B cell (primary cell): ENCODE data around the gene EXT2.

Experiments
- EZH2 ChIP-seq: IDR thresholded peaks from 2 replicates; pipeline ENCODE4 v1.6.1; 2012; ENCODE audit warnings: borderline replicate concordance, low read depth, mild to moderate bottlenecking, moderate library complexity, low read length; ENCODE audit not compliant: insufficient read depth, poor library complexity, severe bottlenecking
- TF ChIP-seq, protein P1 (sequence below): fragments of 200-600 bp; IDR thresholded peaks from one replicate; pipeline ENCODE4 v1.8.0; 2022; ENCODE audit warnings: antibody characterized with exemption, mild to moderate bottlenecking

DNA sequence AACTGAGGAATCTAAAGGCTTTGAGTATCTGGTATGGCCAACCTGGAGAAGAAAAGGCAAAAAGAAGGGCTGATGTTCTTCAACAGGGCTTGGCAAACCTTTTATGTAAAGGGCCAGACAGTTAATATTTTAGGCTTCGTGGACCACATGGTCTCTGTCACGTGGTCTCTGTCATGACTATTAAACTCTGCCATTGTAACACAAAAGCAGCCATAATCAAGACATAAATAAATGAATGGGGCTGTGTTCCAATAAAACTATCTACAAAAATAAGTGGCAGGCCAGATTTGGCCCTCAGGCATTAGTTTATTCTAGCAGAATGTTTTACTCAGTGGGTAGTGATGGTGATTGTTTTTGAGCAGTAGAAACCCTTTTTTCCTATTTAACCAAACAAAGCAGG is 48.2 kb upstream of the EXT2 start:
- TF ChIP-seq, protein P1, sequence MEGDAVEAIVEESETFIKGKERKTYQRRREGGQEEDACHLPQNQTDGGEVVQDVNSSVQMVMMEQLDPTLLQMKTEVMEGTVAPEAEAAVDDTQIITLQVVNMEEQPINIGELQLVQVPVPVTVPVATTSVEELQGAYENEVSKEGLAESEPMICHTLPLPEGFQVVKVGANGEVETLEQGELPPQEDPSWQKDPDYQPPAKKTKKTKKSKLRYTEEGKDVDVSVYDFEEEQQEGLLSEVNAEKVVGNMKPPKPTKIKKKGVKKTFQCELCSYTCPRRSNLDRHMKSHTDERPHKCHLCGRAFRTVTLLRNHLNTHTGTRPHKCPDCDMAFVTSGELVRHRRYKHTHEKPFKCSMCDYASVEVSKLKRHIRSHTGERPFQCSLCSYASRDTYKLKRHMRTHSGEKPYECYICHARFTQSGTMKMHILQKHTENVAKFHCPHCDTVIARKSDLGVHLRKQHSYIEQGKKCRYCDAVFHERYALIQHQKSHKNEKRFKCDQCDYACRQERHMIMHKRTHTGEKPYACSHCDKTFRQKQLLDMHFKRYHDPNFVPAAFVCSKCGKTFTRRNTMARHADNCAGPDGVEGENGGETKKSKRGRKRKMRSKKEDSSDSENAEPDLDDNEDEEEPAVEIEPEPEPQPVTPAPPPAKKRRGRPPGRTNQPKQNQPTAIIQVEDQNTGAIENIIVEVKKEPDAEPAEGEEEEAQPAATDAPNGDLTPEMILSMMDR, result no peak
- TF ChIP-seq EZH2, result no peak
